Gastroesophageal sphincter (tissue), 3 donors: ENCODE results near the gene SPINT1.

Source experiments
- CTCF ChIP-seq, 4 experiments: fragments of 200-600 bp in 2 of 4; fragments of 450-650 bp in 2 of 4; sonication (generic) in 1 of 4; IDR thresholded peaks; one replicate each; pipeline ENCODE4 v1.5.1; 2017 to 2019; ENCODE audit warnings: antibody characterized with exemption in 4 of 4, mild to moderate bottlenecking in 2 of 4, moderate library complexity in 2 of 4
- POLR2A ChIP-seq, 2 donors: fragments of 450-650 bp; IDR thresholded peaks; one replicate each; pipeline ENCODE4 v1.6.1; 2017; ENCODE audit warnings: antibody characterized with exemption in 2 of 2, mild to moderate bottlenecking in 2 of 2, moderate library complexity in 1 of 2

DNA sequence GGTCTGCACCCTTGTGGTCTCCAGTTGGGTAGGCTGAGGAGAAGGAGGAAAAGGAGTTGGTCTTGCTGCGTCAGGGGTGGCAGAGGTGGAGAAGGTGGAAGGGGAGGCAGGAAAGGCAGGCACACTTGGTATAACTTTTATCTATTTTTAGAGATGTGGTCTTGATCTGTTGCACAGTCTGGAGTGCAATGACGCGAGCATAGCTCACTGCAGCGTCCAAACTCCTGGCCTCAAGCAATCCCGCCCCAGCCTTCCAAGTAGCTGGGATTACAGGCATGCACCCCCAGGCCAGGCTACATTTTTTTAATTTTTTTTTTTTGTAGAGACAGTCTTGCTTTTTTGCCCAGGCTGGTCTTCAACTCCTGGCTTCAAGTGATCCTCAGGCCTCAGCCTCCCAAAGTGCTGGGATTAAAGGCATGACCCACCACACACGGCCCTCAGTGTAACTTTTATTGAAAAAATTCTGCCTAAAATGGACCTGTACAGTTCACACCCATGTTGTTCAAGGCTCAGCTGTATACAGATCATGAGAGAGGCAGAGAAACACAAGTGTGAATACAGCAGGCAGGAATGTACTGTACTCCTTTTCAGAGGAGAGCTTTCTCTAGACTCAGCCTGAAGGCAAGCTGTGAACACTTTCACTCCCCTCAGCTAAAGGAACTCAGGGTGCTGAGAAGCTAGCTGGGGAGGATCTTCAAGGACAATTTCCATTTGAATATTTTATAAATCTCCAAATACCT, 32.3 kb downstream of the SPINT1 start:
- TF ChIP-seq POLR2A (IDR thresholded peaks at IDR 0.05) (no peak), CTCF (IDR thresholded peaks at IDR 0.05) (no peak)
